HepG2 (cell line): ENCODE data around the gene CBX7. TPM values are rescaled to one million over a fixed set of nuclear protein-coding genes. Genes with fewer than 3 reads are reported as not detected.
A peak's percentile ranks its signal among the peaks of the same experiment; 100 is the strongest.

ENCODE experiments used
- ATAC-seq: fragments of 200-7000 bp; cut with Tn5 transposase; 3 replicates; pipeline ENCODE4 v1.9.1; 2020; ENCODE audit warnings: mild to moderate bottlenecking, moderate library complexity
- BruUV-seq: library from RNA; stranded (reverse); fragments of 400-500 nt; replicated peaks from 2 replicates; lab custom pipeline; 2021; lab: Mats Ljungman, UMichigan
- CTCF ChIA-PET: fragments of 300-600 bp; formaldehyde crosslinking; extraction: SDS; loops from one replicate; lab custom pipeline; 2021; ENCODE audit warnings: low total read pairs, inconsistent platforms, low intra/inter-chr PET ratio; lab: Yijun Ruan, JAX
- POLR2A ChIA-PET: fragments of 350-600 bp; sonication (Branson Sonifier 250); formaldehyde crosslinking; loops from one replicate; lab custom pipeline; 2020; ENCODE audit warnings: antibody characterized with exemption, inconsistent platforms; lab: Yijun Ruan, JAX
- DNase-seq: peaks from one replicate; pipeline ENCODE4 v3.0.0-alpha.2; 2015; ENCODE audit warnings: low spot score
- FAIRE-seq: peaks from 3 replicates; lab custom pipeline; 2011; peaks lifted over from hg19 to GRCh38; lab: Jason Lieb, UNC
- H2AFZ ChIP-seq: one replicate; pipeline ENCODE4 v1.6.1; 2011; ENCODE audit warnings: low read length, inconsistent platforms
- H3K27ac ChIP-seq: fragments of 300-600 bp; 3 replicates; pipeline ENCODE4 v1.8.0; 2011; ENCODE audit warnings: mixed run types, mild to moderate bottlenecking, mixed read lengths, low read length, inconsistent platforms; ENCODE audit not compliant: insufficient read depth; ENCODE audit errors: extremely low read length
- H3K27me3 ChIP-seq, 2 experiments: fragments of 200-600 bp in 1 of 2; 2 replicates in 1 of 2; 3 replicates in 1 of 2; pipeline versions ENCODE4 v1.6.0 to v1.8.0; 2011; ENCODE audit warnings: low read length in 2 of 2, mild to moderate bottlenecking in 2 of 2, moderate library complexity in 2 of 2, inconsistent platforms in 1 of 2; ENCODE audit not compliant: insufficient read depth in 2 of 2, control insufficient read depth in 1 of 2
- H3K36me3 ChIP-seq, 2 experiments: fragments of 200-600 bp in 1 of 2; replicated peaks in 1 of 2; 2 replicates in 1 of 2; 3 replicates in 1 of 2; pipeline versions ENCODE4 v1.5.1 to v1.8.0; 2011; ENCODE audit warnings: low read length in 2 of 2, inconsistent platforms in 1 of 2; ENCODE audit not compliant: insufficient read depth in 2 of 2, control insufficient read depth in 1 of 2
- H3K4me1 ChIP-seq: 2 replicates; pipeline ENCODE4 v1.5.1; 2012; ENCODE audit warnings: low read length, inconsistent platforms; ENCODE audit not compliant: insufficient read depth
- H3K4me2 ChIP-seq: 2 replicates; pipeline ENCODE4 v1.6.0; 2011; ENCODE audit warnings: low read depth, low read length, inconsistent platforms
- H3K4me3 ChIP-seq, 3 experiments: fragments of 200-600 bp in 1 of 3; sonication (generic), shearing (Covaris generic) in 1 of 3; replicated peaks in 1 of 3; 2 replicates each; pipeline ENCODE4 v1.5.1; 2011 to 2016; ENCODE audit warnings: low read length in 3 of 3, inconsistent platforms in 2 of 3, low read depth in 2 of 3, mild to moderate bottlenecking in 2 of 3, control low read depth in 1 of 3, mixed read lengths in 1 of 3; ENCODE audit not compliant: insufficient read depth in 1 of 3
- H3K79me2 ChIP-seq: one replicate; pipeline ENCODE4 v1.6.1; 2011; ENCODE audit warnings: low read length, inconsistent platforms; ENCODE audit not compliant: insufficient read depth
- H3K9ac ChIP-seq: 2 replicates; pipeline ENCODE4 v1.6.0; 2011; ENCODE audit warnings: mild to moderate bottlenecking, low read depth, low read length, inconsistent platforms; ENCODE audit not compliant: insufficient read depth
- H3K9me3 ChIP-seq: 2 replicates; pipeline ENCODE4 v1.5.1; 2012; ENCODE audit warnings: mild to moderate bottlenecking, low read length
- H4K20me1 ChIP-seq: 2 replicates; pipeline ENCODE4 v1.6.0; 2011; ENCODE audit warnings: inconsistent platforms, mild to moderate bottlenecking, low read length, moderate library complexity; ENCODE audit not compliant: insufficient read depth
- ADNP ChIP-seq: sonication (generic); formaldehyde crosslinking; IDR thresholded peaks from 2 replicates; pipeline ENCODE4 v1.4.0; 2020; ENCODE audit warnings: missing genetic modification reagents
- CEBPB ChIP-seq: IDR thresholded peaks from 2 replicates; pipeline ENCODE4 v1.6.1; 2011; ENCODE audit warnings: low read depth, low read length, improper control_type of control experiment, borderline replicate concordance
- MTA1 ChIP-seq: sonication (generic); formaldehyde crosslinking; IDR thresholded peaks from 2 replicates; pipeline ENCODE4 v1.4.0; 2020; ENCODE audit warnings: missing genetic modification reagents, mild to moderate bottlenecking, borderline replicate concordance
- SRF ChIP-seq: IDR thresholded peaks from 2 replicates; pipeline ENCODE4 v1.6.1; 2011; ENCODE audit warnings: mild to moderate bottlenecking, low read depth, low read length, moderate library complexity
- ZNF724P ChIP-seq: sonication (generic); formaldehyde crosslinking; IDR thresholded peaks from 2 replicates; pipeline ENCODE4 v1.8.0; 2022; ENCODE audit warnings: missing genetic modification reagents, borderline replicate concordance
- WGBS: methylation state at CpG from one replicate; pipeline ENCODE4 v1.1.6; 2017; ENCODE audit warnings: low lambda C conversion rate; 5-methylcytosine and 5-hydroxymethylcytosine counted together
- in situ Hi-C: cut with HindIII; loops from 2 replicates; pipeline ENCODE4 v1.10.0; 2017; ENCODE audit warnings: low pct_unique_long_range_greater_than_20kb; ENCODE audit not compliant: extremely low pct_ligation_motif_present
- intact Hi-C: fragments of 100-400 bp; cut with micrococcal nuclease; formaldehyde crosslinking; loops from one replicate; pipeline ENCODE4 v1.10.0; 2022; ENCODE audit not compliant: unreplicated experiment
- polyA plus RNA-seq, 8 experiments: library from polyadenylated mRNA; depleted of rRNA in 3 of 8; stranded (reverse) in 7 of 8; unstranded in 1 of 8; fragments of >200 nt; fragmentation: Illumina TruSeq in 4 of 8; extraction: Trizol in 4 of 8; gene quantifications; 2 replicates each; pipeline versions ENCODE4 v1.2.1 to v1.2.3, GENCODE V29; 2011 to 2016; ENCODE audit warnings: low read depth in 4 of 8, missing spikeins in 1 of 8, mixed read lengths in 1 of 8; ENCODE audit not compliant: insufficient read depth in 1 of 8
- total RNA-seq, 5 experiments: library from RNA; depleted of rRNA; stranded (reverse); fragments of >200 nt; fragmentation: Illumina TruSeq; extraction: Trizol; gene quantifications; 2 replicates each; pipeline ENCODE4 v1.2.3, GENCODE V29; 2016; ENCODE audit warnings: low read depth in 1 of 5
- TF ChIP-seq, protein P1 (sequence below): fragments of 450-650 bp; IDR thresholded peaks from 2 replicates; pipeline ENCODE4 v1.6.1; 2017

The CBX7 gene
- total and polyA plus RNA-seq, 2 of the 13 experiments (the other 11 are each of a cell fraction or from before 2014, with no cell fraction given) = 0.35 to 4.9 TPM

DNA sequence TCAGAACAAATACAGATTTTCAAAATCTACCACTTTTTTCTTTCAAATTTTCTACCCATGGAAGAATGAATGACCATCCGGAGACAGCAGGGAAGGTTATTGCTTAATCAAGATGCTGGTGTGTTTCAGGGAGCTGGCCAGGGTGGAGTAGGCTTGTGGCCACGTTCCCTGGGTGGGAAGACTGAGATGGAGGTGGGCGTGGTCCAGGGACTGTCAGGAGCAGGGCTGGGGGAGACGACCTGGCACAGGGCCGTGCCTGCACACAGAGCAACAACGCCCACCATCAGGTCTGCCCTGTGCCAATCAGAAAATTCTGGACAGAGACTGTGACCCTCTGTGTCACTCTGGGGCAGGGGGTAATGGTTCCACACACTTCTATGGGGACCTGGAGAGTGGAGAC is 62.6 kb downstream of the CBX7 start:
- DNase-seq = no peak
- Histone ChIP-seq H4K20me1 (no peaks in the 10 kb centered on the region), H3K9ac (no peak overlapping the region), H2AFZ (no peak overlapping the region), H3K79me2 (no peaks in the 10 kb centered on the region), H3K4me3 (no peak overlapping the region), H3K4me2 (no peak overlapping the region), H3K27ac (no peak overlapping the region), H3K36me3 (no peaks in the 10 kb centered on the region)
- POLR2A ChIA-PET = no interaction called here
- no peak for FAIRE-seq
- intact Hi-C loops = no loop called here
- BruUV-seq = no TSS peak
- ATAC-seq = no peak
- in situ Hi-C loops = no loop called here
- TF ChIP-seq MTA1 (CRISPR knock-in tag) = no peak
- TF ChIP-seq ZNF724P (CRISPR knock-in tag) = no peak
- TF ChIP-seq, protein P1, sequence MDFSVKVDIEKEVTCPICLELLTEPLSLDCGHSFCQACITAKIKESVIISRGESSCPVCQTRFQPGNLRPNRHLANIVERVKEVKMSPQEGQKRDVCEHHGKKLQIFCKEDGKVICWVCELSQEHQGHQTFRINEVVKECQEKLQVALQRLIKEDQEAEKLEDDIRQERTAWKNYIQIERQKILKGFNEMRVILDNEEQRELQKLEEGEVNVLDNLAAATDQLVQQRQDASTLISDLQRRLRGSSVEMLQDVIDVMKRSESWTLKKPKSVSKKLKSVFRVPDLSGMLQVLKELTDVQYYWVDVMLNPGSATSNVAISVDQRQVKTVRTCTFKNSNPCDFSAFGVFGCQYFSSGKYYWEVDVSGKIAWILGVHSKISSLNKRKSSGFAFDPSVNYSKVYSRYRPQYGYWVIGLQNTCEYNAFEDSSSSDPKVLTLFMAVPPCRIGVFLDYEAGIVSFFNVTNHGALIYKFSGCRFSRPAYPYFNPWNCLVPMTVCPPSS = no peak
- TF ChIP-seq CEBPB = peak; percentile 31; the same call in 1 of the 2 replicates
- TF ChIP-seq, all 625 proteins: peak for 1
- H3K4me1 ChIP-seq = no peaks in the 10 kb centered on the region
- 14% methylated on average over 2 of the region's 6 CpGs for WGBS
- peaks cover 12 to 51% of the 10 kb centered on the region in 2 experiments; a peak in 4 of 5 replicates for H3K27me3 ChIP-seq
- CTCF ChIA-PET = no interaction called here
- no peaks in the 10 kb centered on the region for H3K9me3 ChIP-seq

- no peak for TF ChIP-seq SRF
- TF ChIP-seq ADNP (CRISPR knock-in tag) = no peak
- 17% methylated on average over 1 of the region's 5 CpGs for WGBS
- intact Hi-C loops = no loop called here
- BruUV-seq = no TSS peak
- POLR2A ChIA-PET = no interaction called here
- H3K9ac ChIP-seq = no peak overlapping the region
- H3K4me1 ChIP-seq = no peaks in the 10 kb centered on the region
- CTCF ChIA-PET = no interaction called here
- H3K27ac ChIP-seq = no peak overlapping the region
- no peak overlapping the region for H2AFZ ChIP-seq
- H4K20me1 ChIP-seq = no peaks in the 10 kb centered on the region
- no peak overlapping the region for H3K4me3 ChIP-seq
- DNase-seq = no peak
- no peak; the same call in 2 of the 3 replicates for ATAC-seq
- no peaks in the 10 kb centered on the region for H3K79me2 ChIP-seq
- no peaks in the 10 kb centered on the region for H3K9me3 ChIP-seq
- H3K27me3 ChIP-seq = peaks cover 12 to 51% of the 10 kb centered on the region in 2 experiments; a peak in 4 of 5 replicates
- no peaks in the 10 kb centered on the region for H3K36me3 ChIP-seq
- FAIRE-seq = no peak
- in situ Hi-C loops = no loop called here
- H3K4me2 ChIP-seq = no peak overlapping the region
Measured at GRCh38 chr22:39088685-39089032, 63.8 kb downstream of the CBX7 start.
